ENCODE results near the gene GCAT. TPM values are rescaled to one million over a fixed set of nuclear protein-coding genes. Genes with fewer than 3 reads are reported as not detected.

GCAT gene
- polyA plus RNA-seq, 1 donor from 2014 or later: 13.0 TPM

DNA sequence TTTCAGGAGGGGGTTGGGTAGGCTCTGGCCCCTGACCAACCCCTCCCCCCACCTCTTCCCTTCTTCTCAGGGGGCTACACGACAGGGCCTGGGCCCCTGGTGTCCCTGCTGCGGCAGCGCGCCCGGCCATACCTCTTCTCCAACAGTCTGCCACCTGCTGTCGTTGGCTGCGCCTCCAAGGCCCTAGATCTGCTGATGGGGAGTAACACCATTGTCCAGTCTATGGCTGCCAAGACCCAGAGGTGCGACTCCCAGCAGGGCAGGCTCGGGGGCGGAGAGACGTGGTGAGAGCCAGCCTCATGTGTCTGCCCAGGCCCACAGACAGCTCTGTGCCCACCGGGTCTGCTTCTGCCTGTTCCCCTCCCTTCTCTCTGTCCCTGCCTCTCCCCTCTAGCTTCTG is 7.9 kb downstream of the GCAT start (continued):
- TF ChIP-seq TAF1 (IDR thresholded peaks at IDR 0.05; ENCODE audit: low read depth) (no peak), MXI1 (conservative IDR thresholded peaks at IDR 0.05; ENCODE audit: poor library complexity, severe bottlenecking) (no peak), RAD21 (conservative IDR thresholded peaks at IDR 0.05) (no peak), SMC3 (conservative IDR thresholded peaks at IDR 0.05; ENCODE audit: poor library complexity) (no peak), POLR2AphosphoS5 (IDR thresholded peaks at IDR 0.05) (no peak)

DNA sequence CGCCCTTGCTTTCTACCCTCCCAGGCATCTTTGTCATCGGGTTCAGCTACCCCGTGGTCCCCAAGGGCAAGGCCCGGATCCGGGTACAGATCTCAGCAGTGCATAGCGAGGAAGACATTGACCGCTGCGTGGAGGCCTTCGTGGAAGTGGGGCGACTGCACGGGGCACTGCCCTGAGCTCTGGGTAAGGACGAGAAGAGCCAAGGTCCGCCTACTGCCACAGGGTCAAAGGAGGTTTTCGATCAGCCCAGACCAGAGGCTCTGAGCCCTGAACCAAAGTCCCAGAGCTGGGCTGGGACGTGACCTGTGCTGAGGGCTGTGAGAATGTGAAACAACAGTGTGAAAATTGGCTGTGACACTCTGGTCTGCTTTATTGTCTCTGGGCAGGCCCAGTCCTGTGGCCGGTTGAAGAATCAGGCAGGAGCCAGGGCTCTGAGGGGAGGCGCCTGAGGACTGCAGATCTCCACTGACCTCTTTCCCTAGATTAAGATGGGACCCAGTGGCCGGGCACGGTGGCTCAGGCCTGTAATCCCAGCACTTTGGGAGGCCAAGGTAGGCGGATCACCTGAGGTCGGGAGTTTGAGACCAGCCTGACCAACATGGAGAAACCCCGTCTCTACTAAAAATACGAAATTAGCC is 8.9 kb downstream of the GCAT start:
- no peak overlapping the region for H2AFZ ChIP-seq (ENCODE audit: low read depth, low read length)
- H3K27ac ChIP-seq (ENCODE audit: low read length): no peak overlapping the region
- H3K4me3 ChIP-seq (ENCODE audit: low read length): no peak overlapping the region
- no peak overlapping the region for H3K9ac ChIP-seq (ENCODE audit: low read length)
- TF ChIP-seq EP300 (conservative IDR thresholded peaks at IDR 0.05; ENCODE audit: poor library complexity, severe bottlenecking): no peak
- no peak for TF ChIP-seq SMC3 (conservative IDR thresholded peaks at IDR 0.05; ENCODE audit: poor library complexity)
- H3K79me2 ChIP-seq (replicated peaks; ENCODE audit: insufficient read depth, low read length): no peaks in the 10 kb centered on the region
- no peaks in the 10 kb centered on the region for H3K9me2 ChIP-seq (ENCODE audit: insufficient read depth, low read length)
- no peaks in the 10 kb centered on the region for H3K36me3 ChIP-seq (ENCODE audit: insufficient read depth, low read length)
- no peaks in the 10 kb centered on the region for H3K9me3 ChIP-seq (ENCODE audit: low read length)
- H3K4me2 ChIP-seq (ENCODE audit: low read length): no peak overlapping the region
- H3F3A ChIP-seq (ENCODE audit: insufficient read depth, low read length, poor library complexity, severe bottlenecking): no peaks in the 10 kb centered on the region
- peaks cover 25% of the 10 kb centered on the region for H3K27me3 ChIP-seq (ENCODE audit: insufficient read depth, low read depth, low read length)
- H4K20me1 ChIP-seq (ENCODE audit: insufficient read depth): no peaks in the 10 kb centered on the region

DNA sequence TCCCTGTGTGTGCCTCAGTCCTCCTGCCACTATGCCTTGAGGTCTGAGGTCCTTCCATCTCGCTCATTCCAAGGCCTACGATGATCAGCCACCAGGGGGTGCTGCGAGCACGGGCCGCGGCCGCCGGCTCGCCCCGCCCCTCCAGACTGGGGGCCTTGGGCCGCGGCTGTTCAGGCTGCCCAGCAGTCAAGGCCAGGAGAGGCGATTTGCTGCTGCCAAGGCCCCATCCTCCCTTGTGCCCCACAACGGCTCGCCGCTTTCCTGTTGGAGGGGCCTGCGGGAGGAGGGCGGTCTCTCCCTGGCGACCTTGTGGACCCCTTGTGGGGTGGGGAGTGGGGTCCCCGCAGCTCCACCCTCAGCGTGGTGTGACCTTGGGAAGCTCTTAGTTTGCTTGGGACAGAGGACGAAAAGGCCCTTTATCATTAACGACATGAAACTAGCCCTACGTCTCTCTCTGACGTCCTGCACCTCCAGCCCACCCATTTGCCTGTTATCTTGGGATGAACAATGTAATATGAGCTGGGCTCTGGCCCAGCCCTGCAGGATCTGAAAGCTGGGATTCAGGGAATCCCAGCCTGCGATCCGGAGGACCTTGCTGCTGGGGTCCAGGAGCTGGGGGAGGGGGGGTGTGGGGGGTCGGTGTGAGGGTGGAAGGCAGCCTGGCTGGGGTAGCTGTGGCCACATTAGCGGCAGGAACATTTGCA is 10.1 kb downstream of the GCAT start:
- no peaks in the 10 kb centered on the region for H3K9me2 ChIP-seq (ENCODE audit: insufficient read depth, low read length)
- peaks cover 34% of the 10 kb centered on the region for H3K27me3 ChIP-seq (ENCODE audit: insufficient read depth, low read depth, low read length)
- no peaks in the 10 kb centered on the region for H3K79me2 ChIP-seq (replicated peaks; ENCODE audit: insufficient read depth, low read length)
- TF ChIP-seq RAD21 (conservative IDR thresholded peaks at IDR 0.05): peak; percentile 93
- TF ChIP-seq SMC3 (conservative IDR thresholded peaks at IDR 0.05; ENCODE audit: poor library complexity): peak; percentile 91
- no peak for TF ChIP-seq TAF1 (IDR thresholded peaks at IDR 0.05; ENCODE audit: low read depth)
- TF ChIP-seq EP300 (conservative IDR thresholded peaks at IDR 0.05; ENCODE audit: poor library complexity, severe bottlenecking): no peak
- TF ChIP-seq MXI1 (conservative IDR thresholded peaks at IDR 0.05; ENCODE audit: poor library complexity, severe bottlenecking): peak; percentile 18
- no peak for TF ChIP-seq EZH2 (IDR thresholded peaks at IDR 0.05; ENCODE audit: borderline replicate concordance, insufficient read depth, low read length, poor library complexity, severe bottlenecking)
- TF ChIP-seq, protein P1, sequence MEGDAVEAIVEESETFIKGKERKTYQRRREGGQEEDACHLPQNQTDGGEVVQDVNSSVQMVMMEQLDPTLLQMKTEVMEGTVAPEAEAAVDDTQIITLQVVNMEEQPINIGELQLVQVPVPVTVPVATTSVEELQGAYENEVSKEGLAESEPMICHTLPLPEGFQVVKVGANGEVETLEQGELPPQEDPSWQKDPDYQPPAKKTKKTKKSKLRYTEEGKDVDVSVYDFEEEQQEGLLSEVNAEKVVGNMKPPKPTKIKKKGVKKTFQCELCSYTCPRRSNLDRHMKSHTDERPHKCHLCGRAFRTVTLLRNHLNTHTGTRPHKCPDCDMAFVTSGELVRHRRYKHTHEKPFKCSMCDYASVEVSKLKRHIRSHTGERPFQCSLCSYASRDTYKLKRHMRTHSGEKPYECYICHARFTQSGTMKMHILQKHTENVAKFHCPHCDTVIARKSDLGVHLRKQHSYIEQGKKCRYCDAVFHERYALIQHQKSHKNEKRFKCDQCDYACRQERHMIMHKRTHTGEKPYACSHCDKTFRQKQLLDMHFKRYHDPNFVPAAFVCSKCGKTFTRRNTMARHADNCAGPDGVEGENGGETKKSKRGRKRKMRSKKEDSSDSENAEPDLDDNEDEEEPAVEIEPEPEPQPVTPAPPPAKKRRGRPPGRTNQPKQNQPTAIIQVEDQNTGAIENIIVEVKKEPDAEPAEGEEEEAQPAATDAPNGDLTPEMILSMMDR (IDR thresholded peaks at IDR 0.05; ENCODE audit: poor library complexity, severe bottlenecking): peak; percentile 98
- TF ChIP-seq, protein P2, sequence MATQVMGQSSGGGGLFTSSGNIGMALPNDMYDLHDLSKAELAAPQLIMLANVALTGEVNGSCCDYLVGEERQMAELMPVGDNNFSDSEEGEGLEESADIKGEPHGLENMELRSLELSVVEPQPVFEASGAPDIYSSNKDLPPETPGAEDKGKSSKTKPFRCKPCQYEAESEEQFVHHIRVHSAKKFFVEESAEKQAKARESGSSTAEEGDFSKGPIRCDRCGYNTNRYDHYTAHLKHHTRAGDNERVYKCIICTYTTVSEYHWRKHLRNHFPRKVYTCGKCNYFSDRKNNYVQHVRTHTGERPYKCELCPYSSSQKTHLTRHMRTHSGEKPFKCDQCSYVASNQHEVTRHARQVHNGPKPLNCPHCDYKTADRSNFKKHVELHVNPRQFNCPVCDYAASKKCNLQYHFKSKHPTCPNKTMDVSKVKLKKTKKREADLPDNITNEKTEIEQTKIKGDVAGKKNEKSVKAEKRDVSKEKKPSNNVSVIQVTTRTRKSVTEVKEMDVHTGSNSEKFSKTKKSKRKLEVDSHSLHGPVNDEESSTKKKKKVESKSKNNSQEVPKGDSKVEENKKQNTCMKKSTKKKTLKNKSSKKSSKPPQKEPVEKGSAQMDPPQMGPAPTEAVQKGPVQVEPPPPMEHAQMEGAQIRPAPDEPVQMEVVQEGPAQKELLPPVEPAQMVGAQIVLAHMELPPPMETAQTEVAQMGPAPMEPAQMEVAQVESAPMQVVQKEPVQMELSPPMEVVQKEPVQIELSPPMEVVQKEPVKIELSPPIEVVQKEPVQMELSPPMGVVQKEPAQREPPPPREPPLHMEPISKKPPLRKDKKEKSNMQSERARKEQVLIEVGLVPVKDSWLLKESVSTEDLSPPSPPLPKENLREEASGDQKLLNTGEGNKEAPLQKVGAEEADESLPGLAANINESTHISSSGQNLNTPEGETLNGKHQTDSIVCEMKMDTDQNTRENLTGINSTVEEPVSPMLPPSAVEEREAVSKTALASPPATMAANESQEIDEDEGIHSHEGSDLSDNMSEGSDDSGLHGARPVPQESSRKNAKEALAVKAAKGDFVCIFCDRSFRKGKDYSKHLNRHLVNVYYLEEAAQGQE (IDR thresholded peaks at IDR 0.05; ENCODE audit: borderline replicate concordance): no peak
- no peak for TF ChIP-seq POLR2AphosphoS5 (IDR thresholded peaks at IDR 0.05)
- H2AFZ ChIP-seq (ENCODE audit: low read depth, low read length): no peak overlapping the region
- H4K20me1 ChIP-seq (ENCODE audit: insufficient read depth): no peaks in the 10 kb centered on the region
- H3K4me3 ChIP-seq (ENCODE audit: low read length): peak overlapping the region; percentile 62
- H3K27ac ChIP-seq (ENCODE audit: low read length): no peak overlapping the region
- H3K9me3 ChIP-seq (ENCODE audit: low read length): no peaks in the 10 kb centered on the region
- H3K36me3 ChIP-seq (ENCODE audit: insufficient read depth, low read length): no peaks in the 10 kb centered on the region
- no peaks in the 10 kb centered on the region for H3F3A ChIP-seq (ENCODE audit: insufficient read depth, low read length, poor library complexity, severe bottlenecking)
- H3K4me2 ChIP-seq (ENCODE audit: low read length): no peak overlapping the region
- H3K9ac ChIP-seq (ENCODE audit: low read length): peak overlapping the region; percentile 55

Measured in neural cell (in vitro differentiated cells).